Measurements from ENCODE around the gene MSI2. TPM values are rescaled to one million over a fixed set of nuclear protein-coding genes. Genes with fewer than 3 reads are reported as not detected.
A peak's percentile ranks its signal among the peaks of the same experiment; 100 is the strongest.

The MSI2 gene
- total RNA-seq, 1 experiment from 2014 or later, result 85.2 TPM

- DNase-seq (ENCODE audit: low read depth, low spot score), result no peak
- in situ Hi-C loops (cut with HindIII; ENCODE audit: low pct_unique_long_range_greater_than_20kb, low sequenced_read_pairs), result no loop called here
Measured at GRCh38 chr17:57420734-57421717, 164.7 kb downstream of the MSI2 start.

GRCh38 chr17:57422574-57423164, 166.3 kb downstream of the MSI2 start:
- in situ Hi-C loops (cut with HindIII; ENCODE audit: low pct_unique_long_range_greater_than_20kb, low sequenced_read_pairs), result no loop called here
- no peak for DNase-seq (ENCODE audit: low read depth, low spot score)

GRCh38 chr17:57423541-57423940, 167.2 kb downstream of the MSI2 start:
- in situ Hi-C loops (cut with HindIII; ENCODE audit: low pct_unique_long_range_greater_than_20kb, low sequenced_read_pairs), result no loop called here
- no peak for DNase-seq (ENCODE audit: low read depth, low spot score)

GRCh38 chr17:57424273-57424672, 167.9 kb downstream of the MSI2 start:
- no peak for DNase-seq (ENCODE audit: low read depth, low spot score)
- in situ Hi-C loops (cut with HindIII; ENCODE audit: low pct_unique_long_range_greater_than_20kb, low sequenced_read_pairs), result no loop called here

DNA sequence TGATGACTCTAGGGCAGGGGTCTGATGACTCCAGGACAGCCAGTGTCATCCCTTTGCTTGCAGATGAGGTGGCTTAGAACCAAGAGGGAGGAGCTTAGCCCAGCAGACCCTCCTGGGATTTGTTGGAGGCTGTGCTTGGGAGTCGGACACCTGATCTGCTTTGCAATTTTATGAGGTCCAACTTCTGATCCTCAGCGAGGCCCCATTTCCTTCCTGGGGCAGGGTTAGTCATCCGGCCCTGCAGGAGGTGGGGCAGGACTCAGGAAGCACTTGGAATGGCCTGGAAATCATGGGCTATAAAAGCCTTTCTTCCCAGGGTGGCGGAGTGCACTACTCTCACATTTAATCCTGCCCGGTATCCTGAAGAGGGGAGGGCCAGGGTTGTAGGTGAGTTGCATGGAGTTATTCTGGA, 168.5 kb downstream of the MSI2 start:
- DNase-seq (ENCODE audit: low read depth, low spot score), result no peak
- in situ Hi-C loops (cut with HindIII; ENCODE audit: low pct_unique_long_range_greater_than_20kb, low sequenced_read_pairs), result no loop called here

DNA sequence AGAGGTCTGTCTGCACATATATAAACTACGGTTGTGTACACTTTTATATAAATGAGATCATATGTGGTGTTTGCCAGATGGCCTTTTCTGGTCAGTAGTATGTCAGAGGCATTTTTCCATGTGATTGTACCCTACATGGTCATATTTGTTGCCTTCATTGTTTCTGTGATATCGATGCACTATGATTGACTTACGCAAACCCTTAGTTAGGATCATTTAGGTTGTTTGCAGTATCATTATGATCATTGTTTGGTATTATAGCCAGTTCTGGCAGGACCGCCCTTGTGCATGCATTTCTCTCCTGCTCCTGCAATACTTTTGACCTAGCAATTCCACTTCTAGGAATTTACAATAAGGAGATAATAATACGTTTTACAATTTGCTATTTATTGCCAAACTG, 169.1 kb downstream of the MSI2 start:
- no peak for DNase-seq (ENCODE audit: low read depth, low spot score)
- in situ Hi-C loops (cut with HindIII; ENCODE audit: low pct_unique_long_range_greater_than_20kb, low sequenced_read_pairs), result no loop called here

DNA sequence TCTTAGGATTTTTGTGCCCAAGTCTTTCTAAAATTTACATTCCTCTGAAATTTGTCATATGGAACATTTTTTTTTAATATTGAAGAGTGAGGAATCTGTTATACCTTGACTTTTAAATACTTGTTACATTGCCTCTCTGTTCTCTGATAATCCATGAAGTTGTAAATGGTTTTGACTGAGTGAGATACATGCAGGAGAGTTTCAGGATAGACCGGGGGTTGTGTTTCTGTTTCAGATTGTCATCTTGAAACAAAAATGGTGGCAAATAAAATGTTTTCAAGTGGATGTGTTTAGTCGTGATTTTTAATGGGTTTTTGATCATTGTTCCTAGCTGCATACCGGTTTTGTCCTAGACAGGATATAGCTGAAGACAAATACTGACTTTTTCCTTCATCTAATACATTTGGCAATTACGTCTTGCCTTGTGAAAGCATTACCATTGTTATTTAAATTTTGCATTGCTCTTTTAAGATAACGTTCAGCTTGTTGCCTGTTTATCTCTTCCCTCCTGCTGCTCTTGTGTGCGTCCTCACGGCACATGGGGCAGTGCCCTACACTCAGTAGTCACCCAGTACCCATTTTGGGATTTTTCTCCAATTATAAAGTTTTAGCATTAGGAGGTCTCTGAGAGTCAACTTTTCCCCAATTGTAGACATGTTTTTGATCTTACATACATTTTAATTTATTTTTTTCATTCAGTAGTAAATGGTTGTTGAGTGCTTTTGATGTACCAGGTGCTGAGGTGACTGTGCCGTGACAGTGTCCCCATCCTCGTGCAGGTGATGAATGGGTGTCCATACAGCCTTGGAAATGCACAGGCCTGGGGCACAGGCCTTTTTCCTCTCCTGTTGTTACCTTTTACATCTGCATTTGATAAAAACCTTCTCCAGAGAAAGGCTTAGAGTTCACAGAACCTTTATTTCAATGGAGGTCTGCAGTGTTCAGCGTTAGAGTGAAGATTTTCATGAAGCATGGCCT, 169.9 kb downstream of the MSI2 start:
- in situ Hi-C loops (cut with HindIII; ENCODE audit: low pct_unique_long_range_greater_than_20kb, low sequenced_read_pairs), result no loop called here
- no peak for DNase-seq (ENCODE audit: low read depth, low spot score)

DNA sequence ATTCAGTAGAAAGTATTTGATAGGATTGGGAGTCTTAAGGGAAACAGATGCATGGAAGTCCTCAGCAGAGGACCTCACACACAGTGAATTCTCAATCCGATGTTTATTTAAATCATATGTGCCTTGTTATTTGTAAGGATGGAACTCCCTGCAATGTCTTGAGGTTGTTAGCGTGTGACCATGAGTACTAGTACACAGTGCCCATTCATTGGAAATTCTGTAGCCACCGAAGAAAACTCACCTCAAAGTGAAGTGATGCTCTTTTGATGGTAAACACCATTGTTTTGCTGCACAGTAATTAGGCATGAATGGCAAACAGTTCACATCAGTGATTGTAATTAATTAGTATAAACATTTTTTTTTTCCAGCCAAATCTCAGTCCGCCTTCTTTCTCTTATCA, 173.6 kb downstream of the MSI2 start:
- in situ Hi-C loops (cut with HindIII; ENCODE audit: low pct_unique_long_range_greater_than_20kb, low sequenced_read_pairs), result no loop called here
- DNase-seq (ENCODE audit: low read depth, low spot score), result peak; percentile 64

- in situ Hi-C loops (cut with HindIII; ENCODE audit: low pct_unique_long_range_greater_than_20kb, low sequenced_read_pairs), result no loop called here
- DNase-seq (ENCODE audit: low read depth, low spot score), result no peak
Measured at GRCh38 chr17:57431415-57431814, 175.1 kb downstream of the MSI2 start.

DNA sequence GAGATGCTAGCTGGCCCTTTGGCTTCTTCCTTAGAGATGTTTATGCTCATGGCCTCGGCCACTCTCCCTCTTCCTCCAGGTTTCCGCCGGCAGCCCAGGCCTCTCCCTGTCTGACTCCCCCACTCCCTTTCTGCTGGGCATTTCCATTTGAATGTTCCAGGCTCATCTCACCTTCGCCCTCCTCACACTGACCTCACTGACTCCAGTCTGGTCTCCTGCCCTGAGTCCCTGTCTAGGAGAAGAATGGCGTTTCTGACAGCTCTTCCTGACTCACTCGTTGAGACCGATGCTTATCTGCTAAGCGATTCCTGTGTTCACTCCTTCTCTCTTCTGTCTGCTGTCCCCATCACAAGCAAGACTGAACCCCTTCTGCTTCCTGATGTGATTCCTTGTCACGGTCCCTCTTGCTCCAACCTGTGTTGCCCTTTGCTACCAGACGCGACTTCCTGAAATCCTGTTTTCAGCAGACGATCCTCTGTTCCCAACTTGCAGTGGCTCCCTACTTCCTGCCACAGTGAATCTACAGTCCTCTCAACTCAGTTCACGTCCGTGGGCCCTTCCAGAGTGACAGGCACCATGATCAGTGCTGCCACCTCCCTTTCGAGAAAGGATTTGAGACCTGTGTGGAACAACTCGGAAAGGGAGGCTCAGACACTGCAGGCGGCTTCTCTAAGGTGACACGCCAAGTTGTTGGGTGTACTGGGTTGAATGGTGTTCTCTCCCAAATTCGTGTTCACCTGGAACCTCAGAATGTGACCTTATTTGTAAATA, 176.4 kb downstream of the MSI2 start:
- in situ Hi-C loops (cut with HindIII; ENCODE audit: low pct_unique_long_range_greater_than_20kb, low sequenced_read_pairs), result no loop called here
- DNase-seq (ENCODE audit: low read depth, low spot score), result no peak

GRCh38 chr17:57433452-57433851, 177.1 kb downstream of the MSI2 start:
- no peak for DNase-seq (ENCODE audit: low read depth, low spot score)
- in situ Hi-C loops (cut with HindIII; ENCODE audit: low pct_unique_long_range_greater_than_20kb, low sequenced_read_pairs), result no loop called here

GRCh38 chr17:57434361-57434760, 178.0 kb downstream of the MSI2 start:
- no peak for DNase-seq (ENCODE audit: low read depth, low spot score)
- in situ Hi-C loops (cut with HindIII; ENCODE audit: low pct_unique_long_range_greater_than_20kb, low sequenced_read_pairs), result no loop called here

DNA sequence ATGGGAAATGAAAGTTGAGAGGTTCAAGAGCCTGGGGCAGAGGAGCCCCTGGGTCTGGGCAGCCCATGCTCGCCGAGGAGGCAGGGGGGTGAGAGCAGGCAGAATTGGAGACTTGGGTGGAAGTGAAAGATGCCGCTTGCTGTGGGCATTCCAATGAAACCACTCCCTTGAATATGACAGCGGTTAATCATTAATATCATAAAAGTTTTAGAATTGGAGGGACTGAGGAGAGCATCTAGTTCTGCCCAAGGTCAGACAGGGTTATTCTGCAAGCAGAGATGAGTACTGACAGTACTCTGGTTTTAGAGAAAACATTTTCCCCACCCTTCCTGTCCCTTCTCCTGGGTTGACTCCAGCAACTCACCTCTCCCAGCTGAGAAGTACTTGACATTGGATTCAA, 180.2 kb downstream of the MSI2 start:
- in situ Hi-C loops (cut with HindIII; ENCODE audit: low pct_unique_long_range_greater_than_20kb, low sequenced_read_pairs), result no loop called here
- no peak for DNase-seq (ENCODE audit: low read depth, low spot score)

DNA sequence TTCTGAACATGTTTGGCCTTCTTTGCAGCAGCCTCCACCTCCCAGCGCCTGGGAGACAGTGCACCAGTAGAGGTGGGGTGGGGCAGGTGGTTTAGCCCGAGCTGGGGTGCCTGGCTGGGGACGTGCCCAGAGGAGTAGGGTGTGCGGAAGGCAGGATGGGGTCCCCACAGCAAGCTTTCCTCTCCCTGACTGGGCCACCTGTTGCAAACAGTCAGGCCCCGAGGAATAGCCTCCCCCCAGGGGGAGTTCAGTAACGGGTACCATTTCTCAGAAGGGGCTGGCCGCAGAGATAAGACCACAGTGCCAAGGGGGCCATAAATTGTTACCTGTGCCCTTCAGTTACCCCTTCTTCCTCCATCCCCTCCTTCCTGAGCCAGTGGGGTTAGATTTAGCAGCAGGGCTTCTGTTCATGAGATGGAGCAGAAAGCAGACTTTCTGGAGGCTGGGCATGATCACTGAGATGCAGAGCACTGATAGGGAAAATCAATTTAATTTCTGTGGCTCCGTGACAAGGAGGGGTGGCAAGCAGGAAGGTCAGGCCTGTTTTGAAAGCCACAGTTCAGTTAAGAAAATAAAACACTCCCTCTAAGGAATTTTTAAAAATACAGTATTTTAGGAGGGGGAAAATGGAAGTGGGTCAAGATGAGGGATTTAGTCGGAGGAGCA, 181.9 kb downstream of the MSI2 start:
- no peak for DNase-seq (ENCODE audit: low read depth, low spot score)
- in situ Hi-C loops (cut with HindIII; ENCODE audit: low pct_unique_long_range_greater_than_20kb, low sequenced_read_pairs), result no loop called here

- in situ Hi-C loops (cut with HindIII; ENCODE audit: low pct_unique_long_range_greater_than_20kb, low sequenced_read_pairs), result no loop called here
Measured at GRCh38 chr17:57439651-57440050, 183.3 kb downstream of the MSI2 start.

DNA sequence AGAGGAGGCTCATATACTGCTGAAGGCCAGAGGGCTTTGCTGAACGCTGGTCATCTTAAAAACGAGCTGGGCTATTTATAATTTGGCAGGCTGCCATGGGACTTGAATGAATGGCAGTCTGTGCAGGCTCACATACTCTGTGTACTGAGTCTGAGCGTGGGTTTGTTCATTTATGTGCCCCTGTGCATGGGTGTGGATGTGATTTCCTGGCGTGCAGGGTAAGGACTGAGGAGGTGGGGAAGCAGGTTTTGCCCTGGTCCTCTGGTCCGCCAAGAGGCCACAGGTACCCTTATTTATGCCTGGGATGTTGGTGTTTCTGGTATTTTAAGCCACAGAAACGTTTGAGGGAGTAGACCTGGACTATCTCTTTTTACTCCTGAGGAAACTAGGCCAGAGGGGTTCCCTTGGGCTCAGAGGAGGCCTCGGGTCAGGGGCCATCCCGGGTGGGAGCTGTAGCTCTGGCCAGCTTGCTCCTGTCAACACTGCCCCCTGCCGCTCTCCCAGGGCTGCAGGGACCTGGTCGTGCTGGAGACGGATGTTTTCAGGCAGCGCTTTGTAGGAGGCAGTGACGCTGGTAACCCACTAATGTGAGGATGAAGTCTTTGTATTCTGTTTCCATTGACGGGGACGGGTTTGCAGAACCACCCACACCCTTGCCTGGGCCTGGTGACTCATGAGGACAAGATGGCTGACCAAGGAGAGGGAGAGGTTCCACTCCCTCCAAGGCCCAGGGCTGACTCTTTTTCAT, 184.4 kb downstream of the MSI2 start:
- DNase-seq (ENCODE audit: low read depth, low spot score), result peak; percentile 96
- in situ Hi-C loops (cut with HindIII; ENCODE audit: low pct_unique_long_range_greater_than_20kb, low sequenced_read_pairs), result no loop called here

More at GRCh38 chr17:57439651-57440050, 183.3 kb downstream of the MSI2 start:
- no peak for DNase-seq (ENCODE audit: low read depth, low spot score)

Measured in SK-MEL-5 (cell line).